Peyer's patch (tissue), 4 donors: Measurements from ENCODE around the gene ARHGEF26. TPM values are rescaled to one million over a fixed set of nuclear protein-coding genes. Genes with fewer than 3 reads are reported as not detected.

Source experiments
- DNase-seq, 3 donors: peaks; one replicate each; pipeline ENCODE4 v3.0.0-alpha.2; 2017 to 2019
- H3K27ac ChIP-seq, 4 donors: fragments of 200-600 bp; sonication (generic); one replicate each; pipeline ENCODE4 v1.5.1; 2016 to 2019
- H3K27me3 ChIP-seq, 2 donors: fragments of 200-600 bp; sonication (generic); one replicate each; pipeline ENCODE4 v1.5.1; 2019
- H3K36me3 ChIP-seq, 3 donors: fragments of 200-600 bp; sonication (generic); one replicate each; pipeline ENCODE4 v1.5.1; 2016 to 2019
- H3K4me1 ChIP-seq, 4 donors: fragments of 200-600 bp; sonication (generic); one replicate each; pipeline ENCODE4 v1.5.1; 2016 to 2019
- H3K4me3 ChIP-seq, 4 donors: fragments of 200-600 bp; sonication (generic); 1 replicate in 3 of 4; 2 replicates in 1 of 4; pipeline ENCODE4 v1.5.1; 2016 to 2019; ENCODE audit warnings: mild to moderate bottlenecking in 1 of 4
- H3K9me3 ChIP-seq, 4 donors: fragments of 200-600 bp; sonication (generic); one replicate each; pipeline ENCODE4 v1.5.1; 2016 to 2019; ENCODE audit warnings: mild to moderate bottlenecking in 1 of 4
- CTCF ChIP-seq, 6 experiments: fragments of 450-650 bp in 4 of 6; fragments of 200-600 bp in 2 of 6; sonication (generic) in 1 of 6; IDR thresholded peaks; one replicate each; pipeline ENCODE4 v1.5.1; 2017 to 2019; ENCODE audit warnings: antibody characterized with exemption in 6 of 6, mild to moderate bottlenecking in 3 of 6, moderate library complexity in 1 of 6
- POLR2A ChIP-seq, 2 donors: fragments of 450-650 bp; IDR thresholded peaks; one replicate each; pipeline ENCODE4 v1.5.1; 2017; ENCODE audit warnings: antibody characterized with exemption in 2 of 2, mild to moderate bottlenecking in 2 of 2, moderate library complexity in 2 of 2
- total RNA-seq, 4 donors: library from RNA; depleted of rRNA; stranded (reverse); fragments of >200 nt; gene quantifications; one replicate each; pipeline ENCODE4 v1.1.0, GENCODE V29; 2016

ARHGEF26 gene
- total RNA-seq, 4 donors from 2014 or later: 19.0 to 55.2 (median 27.8) TPM

GRCh38 chr3:154119951-154120350 lies 1.2 kb upstream of the ARHGEF26 start:
- no peak overlapping the region for H3K27ac ChIP-seq
- DNase-seq: no peak
- H3K4me1 ChIP-seq: peaks cover 0 to 9% (median under 1%) of the 10 kb centered on the region in 4 donors
- no peak for TF ChIP-seq CTCF (IDR thresholded peaks at IDR 0.05)
- TF ChIP-seq POLR2A (IDR thresholded peaks at IDR 0.05): no peak
- no peak overlapping the region for H3K4me3 ChIP-seq
- H3K9me3 ChIP-seq: no peaks in the 10 kb centered on the region
- H3K27me3 ChIP-seq: no peaks in the 10 kb centered on the region
- no peaks in the 10 kb centered on the region for H3K36me3 ChIP-seq

GRCh38 chr3:154121701-154122551 lies 736 bp downstream of the ARHGEF26 start:
- DNase-seq: peak in 2 of 3 donors; percentile 49 to 67
- TF ChIP-seq POLR2A (IDR thresholded peaks at IDR 0.05) (no peak), CTCF (IDR thresholded peaks at IDR 0.05) (peak in 1 of 6 experiments; percentile 3)
- Histone ChIP-seq H3K27me3 (no peaks in the 10 kb centered on the region), H3K4me3 (peak overlapping the region; percentile 48 to 79 (median 60)), H3K36me3 (no peaks in the 10 kb centered on the region), H3K4me1 (peaks cover 0 to 9% (median 3%) of the 10 kb centered on the region in 4 donors), H3K9me3 (no peaks in the 10 kb centered on the region), H3K27ac (peak overlapping the region; percentile 50 to 75 (median 62))

- TF ChIP-seq POLR2A (IDR thresholded peaks at IDR 0.05): no peak
- no peak for TF ChIP-seq CTCF (IDR thresholded peaks at IDR 0.05)
- Histone ChIP-seq H3K27me3 (no peaks in the 10 kb centered on the region), H3K9me3 (no peaks in the 10 kb centered on the region), H3K4me1 (peaks cover 0 to 9% (median 3%) of the 10 kb centered on the region in 4 donors), H3K4me3 (peak overlapping the region; percentile 48 to 79 (median 60)), H3K36me3 (no peaks in the 10 kb centered on the region), H3K27ac (peak overlapping the region; percentile 50 to 75 (median 62))
- DNase-seq: no peak
Observed at GRCh38 chr3:154122552-154122911, 1.3 kb downstream of the ARHGEF26 start.

DNA sequence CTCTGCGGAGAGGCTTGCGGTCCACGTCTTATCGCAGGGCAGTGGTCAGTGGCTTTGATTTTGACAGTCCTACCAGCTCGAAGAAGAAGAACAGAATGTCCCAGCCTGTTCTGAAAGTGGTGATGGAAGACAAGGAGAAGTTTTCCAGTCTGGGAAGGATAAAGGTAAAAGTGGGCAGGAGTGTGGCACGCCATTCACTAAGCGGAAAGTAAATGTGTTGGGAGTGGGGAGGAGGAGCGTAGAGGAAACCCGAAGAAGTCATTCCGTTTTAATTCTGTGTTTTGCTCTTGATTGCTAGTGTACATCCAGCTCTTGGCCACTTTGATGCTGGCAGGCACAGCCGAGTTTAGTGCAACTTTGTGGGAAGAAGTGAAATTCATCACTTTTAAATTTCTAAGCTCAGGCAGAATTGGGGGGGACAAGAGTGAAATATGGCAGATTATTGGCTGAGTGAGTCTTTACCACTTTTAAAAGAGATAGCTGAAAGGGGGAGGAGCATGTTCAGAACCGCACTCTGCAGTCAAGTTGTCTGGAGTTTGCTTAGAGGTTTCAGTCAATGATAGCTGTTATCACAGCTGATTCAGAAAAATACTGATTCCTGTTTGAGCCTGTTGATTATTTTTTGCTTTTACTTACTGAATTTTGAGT lies 1.8 kb downstream of the ARHGEF26 start:
- H3K4me3 ChIP-seq: peak overlapping the region; percentile 48 to 79 (median 60)
- peak overlapping the region in 3 of 4 donors; percentile 50 to 75 (median 62) for H3K27ac ChIP-seq

GRCh38 chr3:154123906-154124305 lies 2.7 kb downstream of the ARHGEF26 start:
- H3K27ac ChIP-seq: peak overlapping the region in 1 of 4 donors; percentile 75

More for the DNA sequence above, 1.8 kb downstream of the ARHGEF26 start:
- Histone ChIP-seq H3K4me1 (peaks cover 0 to 9% (median 3%) of the 10 kb centered on the region in 4 donors), H3K27me3 (no peaks in the 10 kb centered on the region), H3K36me3 (peaks cover 0 to 5% (median 0%) of the 10 kb centered on the region in 3 donors), H3K9me3 (no peaks in the 10 kb centered on the region)
- no peak for DNase-seq
- TF ChIP-seq CTCF (IDR thresholded peaks at IDR 0.05) (no peak), POLR2A (IDR thresholded peaks at IDR 0.05) (no peak)

More at GRCh38 chr3:154123906-154124305, 2.7 kb downstream of the ARHGEF26 start:
- Histone ChIP-seq H3K4me1 (peaks cover 0 to 12% (median 4%) of the 10 kb centered on the region in 4 donors), H3K27me3 (no peaks in the 10 kb centered on the region), H3K36me3 (peaks cover 0 to 9% (median 0%) of the 10 kb centered on the region in 3 donors), H3K4me3 (peak overlapping the region in 3 of 4 donors; percentile 58 to 79 (median 62)), H3K9me3 (no peaks in the 10 kb centered on the region)
- no peak for DNase-seq
- no peak for TF ChIP-seq CTCF (IDR thresholded peaks at IDR 0.05)
- TF ChIP-seq POLR2A (IDR thresholded peaks at IDR 0.05): no peak
